WI38 (cell line): ENCODE results near the gene DOK1.

ENCODE experiments used
- H3K4me3 ChIP-seq: 2 replicates; pipeline ENCODE4 v1.5.1; 2011; ENCODE audit warnings: low read depth, mild to moderate bottlenecking, control low read depth, low read length
- TF ChIP-seq, protein P1 (sequence below): IDR thresholded peaks from 2 replicates; pipeline ENCODE4 v1.5.1; 2012; ENCODE audit warnings: low read depth, mild to moderate bottlenecking, control low read depth, low read length

Gene DOK1

DNA sequence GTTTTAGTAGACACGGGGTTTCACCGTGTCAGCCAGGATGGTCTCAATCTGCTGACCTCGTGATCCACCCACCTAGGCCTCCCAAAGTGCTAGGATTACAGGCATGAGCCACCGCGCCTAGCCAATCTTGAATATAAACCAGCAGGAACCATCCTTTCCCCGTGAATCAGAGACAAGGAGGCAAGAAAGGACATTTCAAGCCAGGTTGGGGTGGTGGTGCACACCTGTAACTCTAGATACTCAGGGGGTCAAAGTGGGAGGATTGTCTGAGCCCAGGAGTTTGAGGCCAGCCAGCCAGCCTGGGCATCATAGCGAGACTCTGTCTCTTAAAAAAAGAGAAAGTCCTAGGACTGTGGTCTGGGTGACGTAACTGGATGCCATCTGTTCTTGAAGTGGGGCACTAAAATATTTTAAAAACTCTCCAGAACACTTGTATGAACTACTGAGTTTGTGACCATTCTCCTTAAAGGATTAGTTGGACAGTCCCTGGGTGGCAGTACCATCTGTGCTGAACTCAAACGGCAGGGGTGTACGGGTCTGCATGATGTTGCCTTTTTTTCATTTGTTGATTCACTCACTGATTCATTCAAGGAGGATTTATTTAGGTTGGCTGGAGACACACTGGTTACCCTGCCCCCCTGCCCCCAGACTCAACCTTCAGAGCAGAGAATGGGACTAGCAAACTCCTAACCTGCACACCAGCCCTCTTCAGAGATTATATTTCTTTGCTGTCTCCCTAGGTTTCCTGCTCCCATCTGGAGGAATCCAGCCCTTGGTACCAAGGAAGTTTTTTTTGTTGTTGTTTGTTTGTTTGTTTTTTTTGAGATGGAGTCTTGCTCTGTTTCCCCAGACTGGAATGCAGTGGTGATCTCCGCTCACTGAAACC lies 43.2 kb upstream of the DOK1 start:
- H3K4me3 ChIP-seq = no peak overlapping the region
- TF ChIP-seq, protein P1, sequence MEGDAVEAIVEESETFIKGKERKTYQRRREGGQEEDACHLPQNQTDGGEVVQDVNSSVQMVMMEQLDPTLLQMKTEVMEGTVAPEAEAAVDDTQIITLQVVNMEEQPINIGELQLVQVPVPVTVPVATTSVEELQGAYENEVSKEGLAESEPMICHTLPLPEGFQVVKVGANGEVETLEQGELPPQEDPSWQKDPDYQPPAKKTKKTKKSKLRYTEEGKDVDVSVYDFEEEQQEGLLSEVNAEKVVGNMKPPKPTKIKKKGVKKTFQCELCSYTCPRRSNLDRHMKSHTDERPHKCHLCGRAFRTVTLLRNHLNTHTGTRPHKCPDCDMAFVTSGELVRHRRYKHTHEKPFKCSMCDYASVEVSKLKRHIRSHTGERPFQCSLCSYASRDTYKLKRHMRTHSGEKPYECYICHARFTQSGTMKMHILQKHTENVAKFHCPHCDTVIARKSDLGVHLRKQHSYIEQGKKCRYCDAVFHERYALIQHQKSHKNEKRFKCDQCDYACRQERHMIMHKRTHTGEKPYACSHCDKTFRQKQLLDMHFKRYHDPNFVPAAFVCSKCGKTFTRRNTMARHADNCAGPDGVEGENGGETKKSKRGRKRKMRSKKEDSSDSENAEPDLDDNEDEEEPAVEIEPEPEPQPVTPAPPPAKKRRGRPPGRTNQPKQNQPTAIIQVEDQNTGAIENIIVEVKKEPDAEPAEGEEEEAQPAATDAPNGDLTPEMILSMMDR = no peak

DNA sequence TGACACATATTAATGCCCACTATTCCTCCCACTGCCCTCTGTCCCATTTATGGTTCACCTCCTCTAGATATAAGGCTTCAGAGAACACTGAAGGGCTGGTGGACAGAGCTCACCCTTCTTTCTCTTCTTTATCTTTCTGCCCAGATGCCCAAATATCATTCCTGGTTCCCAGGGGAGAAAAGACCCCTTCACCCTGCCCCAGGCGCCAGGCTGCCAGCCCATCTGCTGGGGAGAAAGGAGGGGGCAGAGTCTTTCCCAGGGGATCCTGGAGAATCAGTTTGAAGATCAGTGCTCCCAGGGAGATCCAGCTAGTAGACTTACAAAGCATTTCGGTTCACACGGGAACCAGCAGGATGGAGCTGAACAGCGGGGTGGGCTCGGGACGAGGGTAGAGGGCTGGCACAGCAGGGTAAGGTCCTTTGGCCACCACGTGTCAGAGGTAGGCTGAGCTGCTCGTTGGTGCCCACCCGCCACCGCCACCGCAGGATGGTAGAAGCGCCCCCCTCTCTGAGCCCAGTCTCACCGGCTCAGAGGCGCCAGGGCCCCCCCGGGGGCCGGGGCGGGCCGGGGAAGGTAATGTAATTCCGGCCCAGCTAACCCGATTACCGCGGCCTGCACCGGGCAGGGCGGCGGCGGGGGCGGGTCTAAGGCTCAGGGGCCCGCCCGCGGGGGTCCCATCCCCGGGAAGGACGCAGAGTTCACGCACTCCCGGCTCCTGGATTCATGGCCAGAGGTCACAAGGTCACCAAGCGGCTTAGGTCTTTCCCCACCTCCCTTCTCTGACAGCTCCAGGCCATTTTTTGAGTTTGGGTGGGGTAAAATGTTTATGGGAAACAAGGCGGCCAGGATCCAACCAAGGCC lies 41.5 kb upstream of the DOK1 start:
- TF ChIP-seq, protein P1 = no peak

DNA sequence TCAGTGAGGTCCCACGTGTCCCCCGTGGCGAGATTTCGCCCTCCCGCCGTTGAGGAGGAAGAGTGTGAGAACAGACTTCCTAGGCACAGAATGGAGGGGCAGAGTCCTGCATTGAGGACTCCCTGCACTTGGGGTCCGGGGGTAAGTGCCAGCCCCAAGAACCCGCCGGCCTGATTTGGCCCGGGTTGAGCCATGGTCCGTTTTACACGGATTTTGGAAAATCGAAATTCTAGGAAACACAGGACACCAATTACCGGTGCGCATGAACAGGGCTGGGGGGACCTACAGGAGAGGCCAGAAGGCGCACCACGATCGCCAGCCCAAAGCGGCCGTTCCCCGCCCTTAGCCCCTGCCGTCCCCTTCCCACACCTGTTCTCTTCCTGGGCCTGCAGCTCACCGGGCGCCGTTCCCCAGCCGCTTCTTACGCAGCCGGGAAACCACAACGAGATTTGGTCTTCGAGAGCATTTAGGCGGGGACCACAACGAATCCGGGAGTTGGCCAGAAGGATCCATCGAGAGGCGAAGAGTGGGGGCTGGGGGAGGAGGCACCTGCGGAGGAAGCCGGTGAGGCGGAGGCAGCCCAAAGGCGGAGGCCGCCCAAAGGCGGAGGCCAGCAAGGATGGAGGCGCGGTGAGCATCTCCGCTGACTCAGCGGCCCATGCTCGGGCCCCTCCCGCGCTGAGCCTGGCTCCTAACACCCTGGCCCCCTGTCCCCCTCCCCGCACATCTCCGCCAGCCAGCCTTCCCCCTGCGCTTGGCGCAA lies 40.7 kb upstream of the DOK1 start:
- H3K4me3 ChIP-seq = no peak overlapping the region
- TF ChIP-seq, protein P1 = no peak

More for the DNA sequence above, 41.5 kb upstream of the DOK1 start:
- H3K4me3 ChIP-seq = no peak overlapping the region

DNA sequence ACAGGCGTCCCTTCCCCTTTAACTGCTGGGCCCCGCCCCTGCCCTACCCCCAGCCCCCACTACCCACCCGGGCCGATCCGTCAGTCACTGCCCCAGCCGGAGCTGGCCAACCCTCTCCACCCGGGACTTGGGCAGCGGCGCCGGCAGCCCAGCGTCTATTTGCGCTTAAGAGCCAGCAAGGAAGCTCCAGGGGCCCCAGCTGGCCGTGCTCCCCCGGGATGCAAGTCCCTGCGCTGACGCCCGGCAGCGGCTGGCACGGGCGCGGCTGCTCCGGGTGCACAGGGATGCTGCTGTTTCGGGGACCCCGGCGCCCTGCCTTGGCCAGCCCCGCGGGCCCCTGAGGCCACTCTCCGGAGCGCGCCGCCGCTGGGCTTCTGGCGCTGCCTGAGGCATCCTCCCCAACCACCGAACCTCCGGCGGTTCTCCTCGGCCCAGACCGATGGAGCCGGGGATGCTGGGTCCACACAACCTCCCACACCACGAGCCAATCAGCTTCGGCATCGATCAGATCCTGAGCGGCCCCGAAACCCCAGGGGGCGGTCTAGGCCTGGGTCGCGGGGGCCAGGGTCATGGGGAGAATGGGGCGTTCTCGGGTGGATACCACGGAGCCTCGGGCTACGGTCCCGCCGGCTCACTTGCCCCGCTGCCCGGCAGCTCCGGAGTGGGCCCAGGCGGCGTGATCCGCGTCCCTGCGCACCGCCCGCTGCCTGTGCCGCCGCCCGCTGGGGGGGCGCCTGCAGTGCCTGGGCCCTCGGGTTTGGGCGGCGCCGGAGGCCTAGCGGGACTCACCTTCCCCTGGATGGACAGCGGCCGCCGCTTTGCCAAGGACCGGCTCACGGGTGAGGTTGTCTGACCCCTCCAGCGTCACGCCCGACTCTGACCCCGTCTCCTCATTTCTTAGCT lies 39.9 kb upstream of the DOK1 start, which contains the start of gene TLX2:
Gene TLX2, plus strand, starts transcription at position 83 of the 903 bp plus-strand sequence. Its CDS starts 357 bp downstream, at position 440.
- H3K4me3 ChIP-seq = no peak within 1 kb of the TSS
- TF ChIP-seq, protein P1 = no peak

DNA sequence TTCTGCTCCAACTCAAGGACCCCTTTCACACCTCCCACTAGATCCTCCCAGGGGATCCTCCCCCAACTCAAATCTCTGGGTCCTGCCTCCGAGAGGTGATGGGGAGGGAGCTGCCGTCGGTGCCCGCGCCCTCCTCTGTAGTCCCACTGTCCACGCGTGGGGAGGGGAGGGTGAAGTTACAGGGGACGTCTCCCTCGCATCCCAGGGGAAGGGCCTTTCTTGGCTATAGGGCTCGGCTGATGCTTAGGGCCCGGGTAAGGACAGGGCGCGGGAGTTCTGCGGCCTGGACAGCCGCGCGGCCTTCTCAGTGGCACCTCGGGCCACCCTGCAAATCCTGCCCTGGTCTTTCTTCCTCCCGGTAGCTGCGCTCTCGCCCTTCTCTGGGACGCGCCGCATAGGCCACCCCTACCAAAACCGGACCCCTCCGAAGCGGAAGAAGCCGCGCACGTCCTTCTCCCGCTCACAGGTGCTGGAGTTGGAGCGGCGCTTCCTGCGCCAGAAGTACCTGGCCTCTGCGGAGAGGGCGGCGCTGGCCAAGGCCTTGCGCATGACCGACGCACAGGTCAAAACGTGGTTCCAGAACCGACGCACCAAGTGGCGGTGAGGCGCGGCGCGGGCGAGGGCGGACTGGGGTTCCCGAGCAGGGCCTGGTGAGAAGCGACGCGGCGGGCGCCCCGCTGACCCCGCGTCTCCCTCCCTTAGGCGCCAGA lies 39.1 kb upstream of the DOK1 start:
- TF ChIP-seq, protein P1 = no peak
- H3K4me3 ChIP-seq = no peak overlapping the region
